DND-41 (cell line): Measurements from ENCODE around the gene MEG3.

Source experiments
- CTCF ChIP-seq: IDR thresholded peaks from 2 replicates; pipeline ENCODE4 v1.5.1; 2012; ENCODE audit warnings: borderline replicate concordance, low read length, moderate library complexity, mild to moderate bottlenecking; ENCODE audit not compliant: poor library complexity, severe bottlenecking; ENCODE audit errors: extremely low read depth
- EZH2 ChIP-seq: IDR thresholded peaks from 3 replicates; pipeline ENCODE4 v1.6.1; 2012; ENCODE audit warnings: borderline replicate concordance, low read depth, mild to moderate bottlenecking, moderate library complexity, low read length, inconsistent platforms; ENCODE audit not compliant: severe bottlenecking

GRCh38 chr14:100844421-100844820 lies 18.5 kb downstream of the MEG3 start:
- TF ChIP-seq CTCF (no peak), EZH2 (no peak)
